GM12801 (cell line): ENCODE measurements around the gene POU6F2.

Source experiments
- TF ChIP-seq, protein P1 (sequence below): IDR thresholded peaks from one replicate; pipeline ENCODE4 v1.5.1; 2011; ENCODE audit warnings: control low read depth; ENCODE audit not compliant: insufficient read length; ENCODE audit errors: extremely low read depth

POU6F2 gene, protein sequence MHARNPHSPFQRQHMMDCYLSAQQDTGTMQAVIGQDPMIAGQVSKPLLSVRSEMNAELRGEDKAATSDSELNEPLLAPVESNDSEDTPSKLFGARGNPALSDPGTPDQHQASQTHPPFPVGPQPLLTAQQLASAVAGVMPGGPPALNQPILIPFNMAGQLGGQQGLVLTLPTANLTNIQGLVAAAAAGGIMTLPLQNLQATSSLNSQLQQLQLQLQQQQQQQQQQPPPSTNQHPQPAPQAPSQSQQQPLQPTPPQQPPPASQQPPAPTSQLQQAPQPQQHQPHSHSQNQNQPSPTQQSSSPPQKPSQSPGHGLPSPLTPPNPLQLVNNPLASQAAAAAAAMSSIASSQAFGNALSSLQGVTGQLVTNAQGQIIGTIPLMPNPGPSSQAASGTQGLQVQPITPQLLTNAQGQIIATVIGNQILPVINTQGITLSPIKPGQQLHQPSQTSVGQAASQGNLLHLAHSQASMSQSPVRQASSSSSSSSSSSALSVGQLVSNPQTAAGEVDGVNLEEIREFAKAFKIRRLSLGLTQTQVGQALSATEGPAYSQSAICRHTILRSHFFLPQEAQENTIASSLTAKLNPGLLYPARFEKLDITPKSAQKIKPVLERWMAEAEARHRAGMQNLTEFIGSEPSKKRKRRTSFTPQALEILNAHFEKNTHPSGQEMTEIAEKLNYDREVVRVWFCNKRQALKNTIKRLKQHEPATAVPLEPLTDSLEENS

DNA sequence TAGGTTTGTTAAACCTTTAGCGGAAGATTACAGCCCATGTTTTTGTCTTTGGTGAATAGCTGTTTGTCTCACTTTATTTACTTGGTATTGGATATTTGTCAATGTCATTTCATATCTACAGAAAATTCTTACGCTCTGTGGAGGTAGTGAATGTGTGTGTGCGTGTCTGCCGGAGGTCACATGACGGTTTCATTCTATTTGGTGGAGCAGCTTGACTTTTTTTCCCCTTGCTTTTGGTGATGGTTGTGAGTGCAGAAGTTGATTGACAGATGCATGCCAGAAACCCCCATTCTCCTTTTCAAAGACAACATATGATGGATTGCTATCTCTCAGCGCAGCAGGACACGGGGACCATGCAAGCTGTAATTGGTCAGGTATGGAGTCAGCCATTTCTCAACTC is at the start of gene POU6F2:
Gene POU6F2 (plus strand): TSS at position 225 of the 400 bp plus-strand sequence. CDS start 45 bp downstream, at position 270.
- TF ChIP-seq, protein P1, sequence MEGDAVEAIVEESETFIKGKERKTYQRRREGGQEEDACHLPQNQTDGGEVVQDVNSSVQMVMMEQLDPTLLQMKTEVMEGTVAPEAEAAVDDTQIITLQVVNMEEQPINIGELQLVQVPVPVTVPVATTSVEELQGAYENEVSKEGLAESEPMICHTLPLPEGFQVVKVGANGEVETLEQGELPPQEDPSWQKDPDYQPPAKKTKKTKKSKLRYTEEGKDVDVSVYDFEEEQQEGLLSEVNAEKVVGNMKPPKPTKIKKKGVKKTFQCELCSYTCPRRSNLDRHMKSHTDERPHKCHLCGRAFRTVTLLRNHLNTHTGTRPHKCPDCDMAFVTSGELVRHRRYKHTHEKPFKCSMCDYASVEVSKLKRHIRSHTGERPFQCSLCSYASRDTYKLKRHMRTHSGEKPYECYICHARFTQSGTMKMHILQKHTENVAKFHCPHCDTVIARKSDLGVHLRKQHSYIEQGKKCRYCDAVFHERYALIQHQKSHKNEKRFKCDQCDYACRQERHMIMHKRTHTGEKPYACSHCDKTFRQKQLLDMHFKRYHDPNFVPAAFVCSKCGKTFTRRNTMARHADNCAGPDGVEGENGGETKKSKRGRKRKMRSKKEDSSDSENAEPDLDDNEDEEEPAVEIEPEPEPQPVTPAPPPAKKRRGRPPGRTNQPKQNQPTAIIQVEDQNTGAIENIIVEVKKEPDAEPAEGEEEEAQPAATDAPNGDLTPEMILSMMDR: no peak

DNA sequence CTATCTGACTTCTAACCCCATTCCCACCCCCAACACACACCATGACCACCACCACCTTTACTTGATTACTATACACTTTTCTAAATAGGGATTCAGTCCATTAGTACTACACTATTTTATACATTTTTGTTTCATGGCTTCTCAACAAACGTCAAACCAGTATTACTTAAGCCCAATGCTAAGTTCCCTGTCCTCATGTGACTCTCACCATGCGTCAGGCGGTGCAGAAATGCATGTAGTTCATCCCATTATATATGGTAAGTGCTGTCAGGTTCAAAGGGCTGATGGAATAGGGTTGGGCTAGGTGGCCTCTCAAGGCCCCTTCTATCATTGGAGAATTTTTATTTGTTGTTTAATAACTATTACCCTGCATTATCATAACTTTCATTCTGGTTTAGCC is 49.2 kb upstream of the POU6F2 start:
- TF ChIP-seq, protein P1: no peak

DNA sequence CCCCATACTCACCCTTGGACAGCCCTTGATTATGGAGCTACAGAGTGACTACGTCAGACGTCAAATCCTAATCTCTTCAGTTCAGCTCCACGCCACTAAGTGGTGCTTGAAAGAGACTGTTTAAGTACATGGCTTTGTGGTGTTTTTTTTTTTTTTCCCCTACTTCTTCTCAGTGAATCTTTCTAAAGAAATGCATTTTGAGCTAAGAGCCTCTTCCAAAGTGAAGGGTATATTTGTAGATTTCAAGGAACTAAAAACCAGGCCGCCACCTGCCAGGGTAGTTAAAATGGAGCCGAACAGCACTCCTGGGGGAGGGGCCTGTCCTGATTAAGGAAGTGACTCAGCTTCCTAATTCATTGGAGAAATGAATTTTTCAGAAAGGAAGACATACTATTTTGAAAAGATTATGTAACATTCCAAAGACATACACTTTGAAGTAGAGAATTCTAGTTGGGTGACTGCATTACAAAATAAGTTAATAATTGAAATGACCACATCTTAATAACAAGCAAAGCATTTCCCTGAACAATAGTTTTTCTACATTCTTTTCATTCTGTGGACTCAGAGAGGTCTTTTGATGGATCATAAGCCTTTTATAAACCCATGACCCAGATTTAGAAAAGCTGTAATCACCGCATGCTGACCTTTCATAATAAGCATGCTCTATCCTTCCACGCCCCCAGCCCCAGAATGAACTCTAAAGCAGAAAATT is 48.1 kb upstream of the POU6F2 start:
- TF ChIP-seq, protein P1: no peak

DNA sequence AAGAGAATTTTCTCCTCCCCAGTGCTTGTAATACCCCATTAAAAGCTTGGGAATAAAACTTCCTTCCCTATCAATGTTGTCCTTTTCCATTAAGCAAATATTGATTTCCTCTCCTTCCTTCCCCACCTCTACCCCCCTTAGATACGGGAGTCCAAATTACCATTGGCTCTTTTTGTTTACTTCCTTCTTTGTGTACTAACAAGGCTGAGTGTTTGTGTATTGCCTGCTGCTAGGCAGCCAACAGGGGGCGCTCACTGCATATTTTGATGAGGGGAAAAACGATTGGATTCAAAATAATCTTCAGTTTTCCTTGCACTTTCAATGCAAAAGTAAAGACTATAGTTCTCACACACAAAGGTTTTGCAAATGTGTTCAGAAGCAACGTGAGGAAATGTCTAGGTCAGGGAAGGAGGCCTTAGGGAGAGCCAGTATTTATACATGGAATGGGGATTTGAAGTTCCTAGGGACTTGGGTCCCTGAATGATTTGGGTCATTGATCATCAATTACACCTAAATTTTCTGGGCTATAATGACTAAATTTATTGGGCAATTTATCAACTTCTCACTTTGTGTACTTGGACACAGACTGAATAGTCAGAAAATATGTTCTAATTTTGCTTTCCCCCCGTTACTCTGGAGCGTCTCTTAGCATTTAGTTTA is 45.1 kb upstream of the POU6F2 start:
- TF ChIP-seq, protein P1: no peak

DNA sequence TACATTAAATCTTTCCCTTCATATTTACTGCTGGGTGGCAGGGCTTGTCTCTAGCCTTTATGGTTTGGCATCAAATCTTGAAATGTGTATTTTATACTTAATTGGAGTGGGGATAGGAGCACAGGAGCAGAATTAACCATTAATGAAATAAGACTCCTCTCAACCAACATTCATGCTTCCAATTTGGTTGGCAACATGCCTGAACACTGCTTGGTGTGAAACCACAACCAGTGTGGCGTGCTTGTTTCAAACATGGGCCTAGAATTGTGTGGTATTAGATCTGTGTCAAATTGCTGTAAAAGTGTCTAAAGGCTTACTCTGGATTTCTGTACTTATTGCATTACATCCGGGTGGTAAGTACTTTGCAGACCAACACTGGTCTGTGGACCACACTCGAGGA is 43.7 kb upstream of the POU6F2 start:
- TF ChIP-seq, protein P1: no peak

DNA sequence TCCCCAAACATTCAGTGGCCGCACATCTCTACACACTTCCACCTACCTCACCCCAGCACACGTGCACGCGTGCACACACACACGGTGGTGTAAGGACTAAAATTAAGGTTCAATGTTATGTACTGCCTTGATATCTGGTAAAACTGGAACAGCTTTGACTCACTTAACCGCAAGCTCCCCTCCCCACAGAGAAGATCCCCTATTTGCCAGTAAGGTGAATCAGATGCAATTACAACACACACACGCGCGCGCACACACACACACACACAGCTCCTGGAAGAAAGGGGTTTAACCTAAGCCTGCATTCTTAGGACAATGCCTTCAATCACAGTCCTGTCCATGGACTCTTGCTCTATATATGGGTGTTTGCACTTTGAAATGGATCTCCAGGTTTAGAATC is 43.2 kb upstream of the POU6F2 start:
- TF ChIP-seq, protein P1: no peak

DNA sequence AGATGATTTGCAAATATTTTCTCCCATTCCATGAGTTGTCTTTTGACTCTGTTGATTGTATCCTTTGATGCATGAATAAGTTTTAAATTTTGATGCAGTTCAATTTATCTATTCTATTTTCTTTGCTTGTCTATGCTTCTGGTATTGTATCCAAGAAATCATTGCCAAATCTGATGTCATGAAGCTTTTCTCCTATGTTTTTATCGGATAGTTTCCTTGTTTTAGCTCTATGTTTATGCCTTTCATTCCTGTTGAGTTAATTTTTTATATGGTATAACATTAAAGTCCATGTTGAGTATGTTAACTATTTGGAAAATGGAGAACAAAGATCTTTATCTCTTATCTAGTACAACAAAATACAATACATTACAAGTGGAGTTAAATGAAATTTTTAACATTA is 41.1 kb upstream of the POU6F2 start:
- TF ChIP-seq, protein P1: no peak
